ENCODE results near the gene KLRC3.
"Not testable (repeated sequence)": the region's sequence is repeated elsewhere in the genome, so short reads cannot be mapped to it uniquely, and the experiment has no call there.

KLRC3 gene

GRCh38 chr12:10439608-10440274 lies 19.3 kb upstream of the KLRC3 start:
- not testable (repeated sequence) for H3K27me3 ChIP-seq (ENCODE audit: insufficient read depth, low read length); H3K36me3 ChIP-seq (ENCODE audit: insufficient read depth, low read length); H3K4me3 ChIP-seq (ENCODE audit: low read depth, low read length); H2AFZ ChIP-seq (ENCODE audit: low read length, unreplicated experiment); H3K79me2 ChIP-seq (ENCODE audit: control insufficient read depth, insufficient read depth, low read length, unreplicated experiment)
- Histone ChIP-seq H3K4me1 (ENCODE audit: control insufficient read depth, insufficient read depth, low read length, unreplicated experiment) (peaks cover 11% of the 10 kb centered on the region), H3K27ac (ENCODE audit: low read depth, low read length) (peak overlapping the region; percentile 58)

- H3K27me3 ChIP-seq (ENCODE audit: insufficient read depth, low read length); H3K79me2 ChIP-seq (ENCODE audit: control insufficient read depth, insufficient read depth, low read length, unreplicated experiment); H3K36me3 ChIP-seq (ENCODE audit: insufficient read depth, low read length); H3K4me3 ChIP-seq (ENCODE audit: low read depth, low read length); H3K27ac ChIP-seq (ENCODE audit: low read depth, low read length); H2AFZ ChIP-seq (ENCODE audit: low read length, unreplicated experiment): not testable (repeated sequence)
- peaks cover 11% of the 10 kb centered on the region for H3K4me1 ChIP-seq (ENCODE audit: control insufficient read depth, insufficient read depth, low read length, unreplicated experiment)
Measured at GRCh38 chr12:10437601-10438000, 17.2 kb upstream of the KLRC3 start.

- H3K36me3 ChIP-seq (ENCODE audit: insufficient read depth, low read length); H3K27ac ChIP-seq (ENCODE audit: low read depth, low read length); H3K4me3 ChIP-seq (ENCODE audit: low read depth, low read length); H3K79me2 ChIP-seq (ENCODE audit: control insufficient read depth, insufficient read depth, low read length, unreplicated experiment); H3K27me3 ChIP-seq (ENCODE audit: insufficient read depth, low read length); H2AFZ ChIP-seq (ENCODE audit: low read length, unreplicated experiment): not testable (repeated sequence)
- peaks cover 11% of the 10 kb centered on the region for H3K4me1 ChIP-seq (ENCODE audit: control insufficient read depth, insufficient read depth, low read length, unreplicated experiment)
Measured at GRCh38 chr12:10435816-10436215, 15.4 kb upstream of the KLRC3 start, which contains the start of gene KLRC2. Gene KLRC2 (minus strand): TSS chr12:10436010. CDS start chr12:10435986, 24 bp downstream.

- not testable (repeated sequence) for H3K4me1 ChIP-seq (ENCODE audit: control insufficient read depth, insufficient read depth, low read length, unreplicated experiment); H3K27ac ChIP-seq (ENCODE audit: low read depth, low read length); H3K36me3 ChIP-seq (ENCODE audit: insufficient read depth, low read length); H3K27me3 ChIP-seq (ENCODE audit: insufficient read depth, low read length); H3K4me3 ChIP-seq (ENCODE audit: low read depth, low read length); H3K79me2 ChIP-seq (ENCODE audit: control insufficient read depth, insufficient read depth, low read length, unreplicated experiment); H2AFZ ChIP-seq (ENCODE audit: low read length, unreplicated experiment)
Measured at GRCh38 chr12:10430623-10431022, 10.2 kb upstream of the KLRC3 start.

GRCh38 chr12:10425938-10426337 lies 5.5 kb upstream of the KLRC3 start:
- H3K4me3 ChIP-seq (ENCODE audit: low read depth, low read length); H3K4me1 ChIP-seq (ENCODE audit: control insufficient read depth, insufficient read depth, low read length, unreplicated experiment); H2AFZ ChIP-seq (ENCODE audit: low read length, unreplicated experiment); H3K27ac ChIP-seq (ENCODE audit: low read depth, low read length); H3K79me2 ChIP-seq (ENCODE audit: control insufficient read depth, insufficient read depth, low read length, unreplicated experiment); H3K27me3 ChIP-seq (ENCODE audit: insufficient read depth, low read length); H3K36me3 ChIP-seq (ENCODE audit: insufficient read depth, low read length): not testable (repeated sequence)

GRCh38 chr12:10424260-10424899 lies 4.0 kb upstream of the KLRC3 start:
- H3K79me2 ChIP-seq (ENCODE audit: control insufficient read depth, insufficient read depth, low read length, unreplicated experiment); H3K27ac ChIP-seq (ENCODE audit: low read depth, low read length); H3K27me3 ChIP-seq (ENCODE audit: insufficient read depth, low read length); H3K36me3 ChIP-seq (ENCODE audit: insufficient read depth, low read length); H2AFZ ChIP-seq (ENCODE audit: low read length, unreplicated experiment); H3K4me3 ChIP-seq (ENCODE audit: low read depth, low read length): not testable (repeated sequence)
- peaks cover 12% of the 10 kb centered on the region for H3K4me1 ChIP-seq (ENCODE audit: control insufficient read depth, insufficient read depth, low read length, unreplicated experiment)

GRCh38 chr12:10422159-10422558 lies 1.8 kb upstream of the KLRC3 start:
- not testable (repeated sequence) for H3K36me3 ChIP-seq (ENCODE audit: insufficient read depth, low read length); H3K4me3 ChIP-seq (ENCODE audit: low read depth, low read length); H3K79me2 ChIP-seq (ENCODE audit: control insufficient read depth, insufficient read depth, low read length, unreplicated experiment); H3K27me3 ChIP-seq (ENCODE audit: insufficient read depth, low read length); H3K27ac ChIP-seq (ENCODE audit: low read depth, low read length); H2AFZ ChIP-seq (ENCODE audit: low read length, unreplicated experiment)
- H3K4me1 ChIP-seq (ENCODE audit: control insufficient read depth, insufficient read depth, low read length, unreplicated experiment), result peaks cover 12% of the 10 kb centered on the region

- H3K27ac ChIP-seq (ENCODE audit: low read depth, low read length), result no peak within 1 kb of the TSS
- no peaks in the 10 kb centered on the region for H3K27me3 ChIP-seq (ENCODE audit: insufficient read depth, low read length)
- no peaks in the 10 kb centered on the region for H3K79me2 ChIP-seq (ENCODE audit: control insufficient read depth, insufficient read depth, low read length, unreplicated experiment)
- no peak within 1 kb of the TSS for H3K4me3 ChIP-seq (ENCODE audit: low read depth, low read length)
- H3K4me1 ChIP-seq (ENCODE audit: control insufficient read depth, insufficient read depth, low read length, unreplicated experiment), result no peaks in the 10 kb centered on the region
- no peak within 1 kb of the TSS for H2AFZ ChIP-seq (ENCODE audit: low read length, unreplicated experiment)
- H3K36me3 ChIP-seq (ENCODE audit: insufficient read depth, low read length), result no peaks in the 10 kb centered on the region
Measured at GRCh38 chr12:10409392-10409791, 11.0 kb downstream of the KLRC3 start, which contains the start of gene KLRC4. Gene KLRC4 (minus strand): TSS chr12:10409757. CDS start chr12:10409575, 182 bp downstream.

- Histone ChIP-seq H3K36me3 (ENCODE audit: insufficient read depth, low read length) (no peaks in the 10 kb centered on the region), H3K27me3 (ENCODE audit: insufficient read depth, low read length) (no peaks in the 10 kb centered on the region), H3K4me3 (ENCODE audit: low read depth, low read length) (no peak overlapping the region), H3K79me2 (ENCODE audit: control insufficient read depth, insufficient read depth, low read length, unreplicated experiment) (no peaks in the 10 kb centered on the region), H3K27ac (ENCODE audit: low read depth, low read length) (no peak overlapping the region), H3K4me1 (ENCODE audit: control insufficient read depth, insufficient read depth, low read length, unreplicated experiment) (no peaks in the 10 kb centered on the region), H2AFZ (ENCODE audit: low read length, unreplicated experiment) (no peak overlapping the region)
Measured at GRCh38 chr12:10408842-10409241, 11.6 kb downstream of the KLRC3 start.

GRCh38 chr12:10406725-10407124 lies 13.7 kb downstream of the KLRC3 start:
- Histone ChIP-seq H3K27ac (ENCODE audit: low read depth, low read length) (no peak overlapping the region), H3K27me3 (ENCODE audit: insufficient read depth, low read length) (no peaks in the 10 kb centered on the region), H3K4me1 (ENCODE audit: control insufficient read depth, insufficient read depth, low read length, unreplicated experiment) (no peaks in the 10 kb centered on the region), H3K36me3 (ENCODE audit: insufficient read depth, low read length) (no peaks in the 10 kb centered on the region), H2AFZ (ENCODE audit: low read length, unreplicated experiment) (no peak overlapping the region), H3K79me2 (ENCODE audit: control insufficient read depth, insufficient read depth, low read length, unreplicated experiment) (no peaks in the 10 kb centered on the region), H3K4me3 (ENCODE audit: low read depth, low read length) (no peak overlapping the region)

- H2AFZ ChIP-seq (ENCODE audit: low read length, unreplicated experiment), result no peak overlapping the region
- no peaks in the 10 kb centered on the region for H3K4me1 ChIP-seq (ENCODE audit: control insufficient read depth, insufficient read depth, low read length, unreplicated experiment)
- H3K36me3 ChIP-seq (ENCODE audit: insufficient read depth, low read length), result no peaks in the 10 kb centered on the region
- no peak overlapping the region for H3K27ac ChIP-seq (ENCODE audit: low read depth, low read length)
- no peaks in the 10 kb centered on the region for H3K27me3 ChIP-seq (ENCODE audit: insufficient read depth, low read length)
- no peaks in the 10 kb centered on the region for H3K79me2 ChIP-seq (ENCODE audit: control insufficient read depth, insufficient read depth, low read length, unreplicated experiment)
- H3K4me3 ChIP-seq (ENCODE audit: low read depth, low read length), result no peak overlapping the region
Measured at GRCh38 chr12:10405294-10405693, 15.1 kb downstream of the KLRC3 start.
